HEK293T (cell line): Measurements from ENCODE around the gene ZC3H12A.

ENCODE experiments used
- ELF4 ChIP-seq: fragments of 450-650 bp; IDR thresholded peaks from 2 replicates; pipeline ENCODE4 v1.6.1; 2017; ENCODE audit warnings: antibody characterized with exemption
- SP1 ChIP-seq: fragments of 450-650 bp; IDR thresholded peaks from 2 replicates; pipeline ENCODE4 v1.6.1; 2017
- ZNF384 ChIP-seq: fragments of 450-650 bp; IDR thresholded peaks from 2 replicates; pipeline ENCODE4 v1.6.1; 2016

- TF ChIP-seq ZNF384 (no peak), SP1 (no peak), ELF4 (no peak)
Observed at GRCh38 chr1:37502104-37502503, 27.7 kb downstream of the ZC3H12A start.
